ENCODE data around the gene IGLON5.

IGLON5 gene

DNA sequence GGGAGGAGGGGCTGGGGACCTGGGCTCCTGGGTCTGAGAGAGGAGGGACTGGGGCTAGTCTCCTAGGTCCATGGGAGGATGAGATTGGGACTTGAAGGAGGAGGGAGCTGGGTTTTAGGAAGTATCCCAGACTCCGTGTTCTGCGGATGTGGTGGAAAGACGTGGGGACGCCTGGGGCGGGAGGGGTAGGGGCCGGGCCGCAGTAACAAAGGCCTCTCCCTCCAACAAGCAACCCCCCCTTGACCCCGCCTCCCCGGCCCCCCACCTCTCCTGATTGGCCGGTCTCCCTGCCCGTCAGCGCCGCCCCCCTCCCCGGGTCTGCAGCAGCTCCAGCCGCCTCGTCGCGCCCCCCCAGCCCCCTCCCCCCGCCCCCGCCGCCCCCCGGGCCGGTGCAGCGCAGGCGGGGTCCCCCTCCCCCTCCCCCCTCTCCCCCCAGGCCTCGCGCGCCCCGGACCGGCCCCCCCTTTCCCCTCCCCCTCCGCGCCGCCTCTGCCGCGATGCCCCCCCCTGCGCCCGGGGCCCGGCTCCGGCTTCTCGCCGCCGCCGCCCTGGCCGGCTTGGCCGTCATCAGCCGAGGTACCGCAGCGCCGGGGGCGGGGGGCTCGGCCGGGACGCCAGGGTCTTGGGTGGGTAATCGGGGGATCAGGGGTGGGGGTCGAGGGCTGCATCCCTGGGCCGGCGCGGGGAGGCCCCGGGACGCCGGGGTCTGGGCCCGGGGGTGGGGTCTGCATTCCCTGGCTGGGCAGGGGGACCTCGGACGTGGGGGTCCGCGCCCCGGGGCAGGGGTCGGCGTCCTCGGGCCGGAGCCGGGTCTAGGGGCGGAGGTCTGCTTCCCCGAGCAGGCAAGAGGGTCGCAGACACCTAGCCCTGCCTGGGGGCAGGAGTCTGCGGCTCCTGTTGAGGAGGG is at the start of gene IGLON5:
Gene IGLON5, plus strand, starts transcription at position 294 of the 907 bp plus-strand sequence. Its CDS starts 204 bp downstream, at position 498.
- no peak for DNase-seq

DNA sequence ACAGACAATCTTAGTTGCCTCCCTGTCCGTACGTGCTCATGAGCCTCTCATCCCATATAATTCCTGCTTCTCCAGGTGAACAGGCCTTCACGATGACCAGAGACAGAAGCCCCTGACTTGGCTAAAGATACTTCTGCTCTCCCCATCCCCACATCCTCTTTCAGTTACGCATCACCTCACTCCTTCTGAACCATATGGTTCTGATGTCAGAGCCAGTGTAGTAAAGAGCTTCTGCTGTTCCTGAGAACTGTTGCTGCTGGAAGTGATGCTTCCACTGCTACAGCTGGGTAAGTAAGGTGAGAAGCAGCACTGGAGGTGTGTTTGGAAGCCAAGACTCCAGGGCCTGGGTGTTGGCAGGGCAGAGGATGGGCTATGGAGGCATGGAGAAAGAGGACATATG is 47.6 kb upstream of the IGLON5 start:
- DNase-seq = no peak

DNA sequence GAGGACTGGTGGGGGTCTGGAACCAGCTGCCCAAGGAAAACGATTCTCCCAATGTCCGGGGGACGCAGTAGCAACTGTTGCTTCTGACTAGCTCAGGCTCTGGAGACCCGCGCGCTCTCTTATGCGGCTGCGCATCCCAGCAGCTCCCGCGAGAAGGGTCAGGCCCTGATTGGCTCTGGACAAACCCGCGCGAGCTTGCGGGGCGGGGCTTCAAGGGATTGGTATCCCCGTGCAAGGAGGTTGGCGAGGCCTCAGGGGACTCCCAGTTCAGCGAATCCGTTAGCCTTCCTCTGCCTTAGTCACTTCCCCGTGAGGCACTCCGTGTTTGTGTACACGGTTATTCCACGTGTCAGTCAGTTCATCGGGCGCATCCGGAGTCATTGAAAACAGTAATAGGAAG is 40.4 kb upstream of the IGLON5 start:
- no peak for DNase-seq

GRCh38 chr19:51272183-51272810 is 39.1 kb upstream of the IGLON5 start:
- no peak for DNase-seq

DNA sequence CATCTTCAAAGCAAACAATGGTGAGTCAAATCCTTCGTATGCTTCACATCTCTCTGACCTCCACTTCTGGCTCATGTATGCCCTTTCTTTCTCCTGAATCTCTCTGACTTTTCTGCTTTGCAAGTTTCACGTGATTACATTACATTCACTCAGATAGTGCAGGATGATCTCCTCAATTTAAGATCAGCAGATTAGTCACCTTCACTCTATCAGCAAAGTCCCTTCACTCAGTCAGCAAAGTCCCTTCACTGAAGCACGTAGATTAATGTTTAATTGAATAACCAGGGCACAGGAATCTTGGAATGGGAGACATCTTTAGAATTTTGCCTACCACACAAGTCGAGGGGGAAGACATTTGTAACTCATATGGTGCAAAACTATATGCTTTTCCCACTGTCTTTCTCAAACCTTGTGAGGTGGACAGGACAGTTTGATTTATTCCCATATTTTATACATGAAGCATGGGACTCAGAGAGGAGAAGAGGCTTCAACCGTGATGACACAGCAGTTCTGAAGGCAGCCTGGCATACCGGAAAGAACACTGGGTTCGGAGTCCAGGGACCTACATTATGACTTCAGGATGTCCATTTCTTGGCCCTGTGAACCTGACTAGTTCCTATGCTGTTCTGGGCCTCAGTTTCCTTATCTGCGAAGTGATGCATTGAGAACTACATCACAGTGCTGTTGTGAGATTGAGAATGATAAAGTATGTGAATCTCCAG is 37.2 kb upstream of the IGLON5 start:
- DNase-seq = no peak

GRCh38 chr19:51277112-51277511 is 34.3 kb upstream of the IGLON5 start:
- DNase-seq = no peak

DNA sequence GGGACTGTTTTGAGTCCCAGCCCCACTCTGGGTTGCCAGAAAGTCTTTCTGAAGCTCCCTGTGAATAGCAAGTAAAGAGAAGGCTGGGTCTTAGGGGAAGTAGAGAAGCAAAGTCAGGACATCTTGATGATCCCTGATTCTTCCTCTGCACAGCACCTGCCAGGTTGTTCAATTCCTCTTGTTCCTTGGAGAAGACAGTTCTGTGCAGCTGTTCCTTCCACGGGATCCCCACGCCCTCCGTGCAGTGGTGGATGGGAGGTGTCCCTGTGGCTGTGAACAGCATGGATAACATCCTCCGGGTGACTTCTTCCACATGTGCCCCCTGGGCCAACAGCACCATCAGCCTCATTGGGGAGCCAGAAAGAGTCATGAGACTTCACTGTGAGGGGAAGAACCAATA is 29.1 kb upstream of the IGLON5 start:
- no peak for DNase-seq

DNA sequence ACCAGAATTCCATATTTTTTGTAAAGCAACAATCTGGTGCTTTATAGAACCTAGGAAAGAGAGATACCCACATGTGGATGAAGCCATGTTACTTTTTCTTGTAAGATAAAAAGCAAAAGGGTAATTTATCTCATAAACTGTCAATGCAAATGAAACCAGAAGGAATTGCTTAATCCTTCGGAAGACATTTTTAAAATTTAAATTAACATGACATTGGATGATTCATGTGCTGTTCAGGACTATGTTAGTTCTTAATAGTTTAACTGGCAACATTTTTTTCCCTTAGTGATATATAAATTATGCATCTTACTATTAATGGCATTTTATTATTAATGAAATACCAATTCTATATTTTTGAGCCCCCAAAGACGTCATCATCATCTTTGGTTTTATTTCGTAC is 25.8 kb upstream of the IGLON5 start:
- DNase-seq = no peak

- DNase-seq = no peak
Observed at GRCh38 chr19:51289635-51290034, 21.8 kb upstream of the IGLON5 start.

DNA sequence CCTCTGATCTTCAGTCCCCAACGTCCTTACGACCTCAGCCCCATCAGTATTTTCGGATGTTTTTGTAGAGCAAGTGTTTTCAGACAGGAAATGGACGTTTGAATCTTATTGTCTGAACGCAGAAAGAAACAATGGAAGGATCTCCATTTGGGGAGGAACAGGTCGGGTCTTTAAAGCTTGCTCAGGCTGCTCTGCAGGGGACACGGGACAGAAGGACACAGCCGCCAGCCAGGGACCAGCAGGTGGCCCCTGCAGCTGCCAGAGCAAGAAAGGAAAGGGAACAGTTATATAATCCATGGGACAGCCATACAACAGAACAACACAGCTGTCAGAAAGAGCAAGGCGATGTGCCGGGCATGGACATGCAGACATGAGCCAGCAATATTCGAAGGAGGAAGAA is 18.5 kb upstream of the IGLON5 start:
- DNase-seq = no peak

DNA sequence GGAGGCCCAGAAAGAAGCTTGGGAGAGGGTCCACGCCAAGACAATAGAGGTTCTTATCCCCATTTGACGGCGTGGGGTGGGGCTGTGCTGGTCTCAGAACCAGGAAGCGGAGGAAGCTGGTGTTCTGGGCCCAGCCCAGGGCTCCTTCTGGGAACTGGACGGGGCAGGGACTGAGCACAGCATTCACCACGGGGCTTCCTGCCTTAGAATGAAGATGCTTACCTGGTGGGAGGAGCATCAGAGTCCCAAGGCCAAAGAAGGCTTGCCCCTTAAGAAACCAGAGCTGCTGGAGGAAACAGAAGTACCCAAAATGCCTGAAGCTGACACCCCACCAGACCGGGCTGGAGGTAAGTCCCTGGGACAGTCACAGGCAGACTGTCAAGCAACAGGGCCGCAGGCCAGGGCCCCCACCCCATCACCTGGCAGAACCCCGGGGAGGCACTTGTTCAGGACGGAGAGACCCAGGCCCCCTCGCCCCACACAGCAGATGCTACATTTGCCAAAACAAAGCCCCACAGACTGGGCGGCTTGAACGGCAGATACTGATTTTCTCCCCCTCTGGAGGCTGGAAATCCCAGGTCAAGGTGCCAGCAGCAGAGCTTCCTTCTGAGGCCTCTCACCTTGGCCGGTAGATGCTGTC is 17.8 kb upstream of the IGLON5 start:
- no peak for DNase-seq

DNA sequence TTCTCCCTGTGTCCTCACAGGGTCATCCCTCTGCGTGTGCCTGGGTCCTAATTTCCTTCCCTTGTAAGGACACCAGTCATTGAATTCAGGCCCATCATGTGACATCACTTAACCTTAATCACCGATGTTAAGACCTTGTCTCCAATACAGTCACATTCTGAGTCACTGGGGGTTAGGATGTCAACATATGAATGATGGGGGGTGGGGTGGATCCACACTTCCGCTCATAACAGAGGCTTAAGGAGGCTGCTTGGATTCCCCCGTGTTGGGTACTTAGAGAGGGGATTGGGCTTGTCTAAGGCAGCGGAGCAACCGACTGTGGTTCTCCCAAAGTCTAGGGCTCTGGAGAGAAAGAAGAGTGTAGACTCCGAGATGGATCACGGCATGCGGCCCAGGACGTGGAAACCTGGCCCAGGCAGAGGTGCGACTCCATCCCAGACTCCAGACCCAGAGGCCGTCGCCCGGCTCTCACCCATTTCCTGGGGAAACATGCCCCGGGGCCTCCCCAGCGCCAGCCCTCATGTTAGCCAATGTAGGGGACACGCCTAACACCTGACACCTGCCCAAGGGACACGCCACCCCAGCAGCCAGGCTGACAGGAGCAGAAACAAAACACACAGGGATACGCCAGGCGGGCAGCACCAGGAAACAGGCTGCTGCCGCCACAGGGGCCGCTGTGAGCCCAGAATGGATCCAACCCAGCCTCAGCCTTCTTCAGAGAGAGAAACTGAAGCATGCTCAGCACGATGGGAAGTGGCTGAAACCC is 17.1 kb upstream of the IGLON5 start:
- no peak for DNase-seq

GRCh38 chr19:51294977-51295375 is 16.5 kb upstream of the IGLON5 start:
- DNase-seq = no peak

GRCh38 chr19:51295382-51296126 is 15.9 kb upstream of the IGLON5 start:
- DNase-seq = no peak

GRCh38 chr19:51296336-51297093 is 14.9 kb upstream of the IGLON5 start:
- DNase-seq = no peak

GRCh38 chr19:51297406-51297805 is 14.0 kb upstream of the IGLON5 start:
- no peak for DNase-seq

- no peak for DNase-seq
Observed at GRCh38 chr19:51301266-51301665, 10.2 kb upstream of the IGLON5 start.

GRCh38 chr19:51305479-51305878 is 6.0 kb upstream of the IGLON5 start:
- DNase-seq = no peak

DNA sequence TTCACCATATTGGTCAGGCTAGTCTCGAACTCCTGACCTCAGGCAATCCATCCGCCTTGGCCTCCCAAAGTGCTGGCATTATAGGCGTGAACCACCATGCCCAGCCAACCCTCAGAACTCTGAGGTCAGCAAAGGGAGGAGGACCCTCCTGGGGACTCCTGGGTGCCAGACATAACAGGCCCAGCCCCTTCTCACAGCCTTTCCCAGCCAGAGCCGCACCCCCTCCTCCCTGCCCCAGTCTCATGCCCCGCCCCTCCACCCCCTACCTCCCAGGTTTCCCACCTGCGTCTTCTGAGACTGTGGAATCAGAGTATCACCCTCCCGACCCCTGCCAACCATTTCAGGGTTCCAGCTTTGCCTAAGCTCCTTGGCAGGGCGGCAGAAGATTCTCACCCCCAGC is 5.2 kb downstream of the IGLON5 start:
- no peak for DNase-seq

- DNase-seq = no peak
Observed at GRCh38 chr19:51317376-51317775, 5.9 kb downstream of the IGLON5 start.

GRCh38 chr19:51317968-51318367 is 6.5 kb downstream of the IGLON5 start:
- DNase-seq = no peak
